ENCODE data around the gene ZFHX2. TPM values are rescaled to one million over a fixed set of nuclear protein-coding genes. Genes with fewer than 3 reads are reported as not detected.
A peak's percentile ranks its signal among the peaks of the same experiment; 100 is the strongest.

ZFHX2 gene
- total and polyA plus RNA-seq, 2 of the 13 experiments (the other 11 are each of a cell fraction or from before 2014, with no cell fraction given): 0.17 to 0.44 TPM

- TF ChIP-seq, protein P1, sequence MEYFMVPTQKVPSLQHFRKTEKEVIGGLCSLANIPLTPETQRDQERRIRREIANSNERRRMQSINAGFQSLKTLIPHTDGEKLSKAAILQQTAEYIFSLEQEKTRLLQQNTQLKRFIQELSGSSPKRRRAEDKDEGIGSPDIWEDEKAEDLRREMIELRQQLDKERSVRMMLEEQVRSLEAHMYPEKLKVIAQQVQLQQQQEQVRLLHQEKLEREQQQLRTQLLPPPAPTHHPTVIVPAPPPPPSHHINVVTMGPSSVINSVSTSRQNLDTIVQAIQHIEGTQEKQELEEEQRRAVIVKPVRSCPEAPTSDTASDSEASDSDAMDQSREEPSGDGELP (IDR thresholded peaks at IDR 0.05; ENCODE audit: borderline replicate concordance, low read depth): peak; percentile 62
- TF ChIP-seq ZBTB34 (CRISPR knock-in tag; IDR thresholded peaks at IDR 0.05) (peak; percentile 68; the same call in 1 of the 2 replicates), MED8 (CRISPR knock-in tag; IDR thresholded peaks at IDR 0.05; ENCODE audit: insufficient replicate concordance) (no peak), KDM2A (CRISPR knock-in tag; IDR thresholded peaks at IDR 0.05; ENCODE audit: borderline replicate concordance, low read depth) (peak; percentile 94), PBX3 (CRISPR knock-in tag; IDR thresholded peaks at IDR 0.05; ENCODE audit: borderline replicate concordance) (no peak), HES4 (CRISPR knock-in tag; IDR thresholded peaks at IDR 0.05; ENCODE audit: borderline replicate concordance) (peak; percentile 99; the same call in 1 of the 2 replicates), ZSCAN12 (CRISPR knock-in tag; IDR thresholded peaks at IDR 0.05) (peak; percentile 82), BHLHE40 (IDR thresholded peaks at IDR 0.05; ENCODE audit: low read length) (peak; percentile 47), THYN1 (CRISPR knock-in tag; IDR thresholded peaks at IDR 0.05; ENCODE audit: borderline replicate concordance, low read depth) (peak; percentile 26; the same call in 1 of the 2 replicates)
- TF ChIP-seq, protein P2, sequence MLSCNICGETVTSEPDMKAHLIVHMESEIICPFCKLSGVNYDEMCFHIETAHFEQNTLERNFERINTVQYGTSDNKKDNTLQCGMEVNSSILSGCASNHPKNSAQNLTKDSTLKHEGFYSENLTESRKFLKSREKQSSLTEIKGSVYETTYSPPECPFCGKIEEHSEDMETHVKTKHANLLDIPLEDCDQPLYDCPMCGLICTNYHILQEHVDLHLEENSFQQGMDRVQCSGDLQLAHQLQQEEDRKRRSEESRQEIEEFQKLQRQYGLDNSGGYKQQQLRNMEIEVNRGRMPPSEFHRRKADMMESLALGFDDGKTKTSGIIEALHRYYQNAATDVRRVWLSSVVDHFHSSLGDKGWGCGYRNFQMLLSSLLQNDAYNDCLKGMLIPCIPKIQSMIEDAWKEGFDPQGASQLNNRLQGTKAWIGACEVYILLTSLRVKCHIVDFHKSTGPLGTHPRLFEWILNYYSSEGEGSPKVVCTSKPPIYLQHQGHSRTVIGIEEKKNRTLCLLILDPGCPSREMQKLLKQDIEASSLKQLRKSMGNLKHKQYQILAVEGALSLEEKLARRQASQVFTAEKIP (CRISPR knock-in tag; IDR thresholded peaks at IDR 0.05; ENCODE audit: borderline replicate concordance): no peak
- TF ChIP-seq, protein P3, sequence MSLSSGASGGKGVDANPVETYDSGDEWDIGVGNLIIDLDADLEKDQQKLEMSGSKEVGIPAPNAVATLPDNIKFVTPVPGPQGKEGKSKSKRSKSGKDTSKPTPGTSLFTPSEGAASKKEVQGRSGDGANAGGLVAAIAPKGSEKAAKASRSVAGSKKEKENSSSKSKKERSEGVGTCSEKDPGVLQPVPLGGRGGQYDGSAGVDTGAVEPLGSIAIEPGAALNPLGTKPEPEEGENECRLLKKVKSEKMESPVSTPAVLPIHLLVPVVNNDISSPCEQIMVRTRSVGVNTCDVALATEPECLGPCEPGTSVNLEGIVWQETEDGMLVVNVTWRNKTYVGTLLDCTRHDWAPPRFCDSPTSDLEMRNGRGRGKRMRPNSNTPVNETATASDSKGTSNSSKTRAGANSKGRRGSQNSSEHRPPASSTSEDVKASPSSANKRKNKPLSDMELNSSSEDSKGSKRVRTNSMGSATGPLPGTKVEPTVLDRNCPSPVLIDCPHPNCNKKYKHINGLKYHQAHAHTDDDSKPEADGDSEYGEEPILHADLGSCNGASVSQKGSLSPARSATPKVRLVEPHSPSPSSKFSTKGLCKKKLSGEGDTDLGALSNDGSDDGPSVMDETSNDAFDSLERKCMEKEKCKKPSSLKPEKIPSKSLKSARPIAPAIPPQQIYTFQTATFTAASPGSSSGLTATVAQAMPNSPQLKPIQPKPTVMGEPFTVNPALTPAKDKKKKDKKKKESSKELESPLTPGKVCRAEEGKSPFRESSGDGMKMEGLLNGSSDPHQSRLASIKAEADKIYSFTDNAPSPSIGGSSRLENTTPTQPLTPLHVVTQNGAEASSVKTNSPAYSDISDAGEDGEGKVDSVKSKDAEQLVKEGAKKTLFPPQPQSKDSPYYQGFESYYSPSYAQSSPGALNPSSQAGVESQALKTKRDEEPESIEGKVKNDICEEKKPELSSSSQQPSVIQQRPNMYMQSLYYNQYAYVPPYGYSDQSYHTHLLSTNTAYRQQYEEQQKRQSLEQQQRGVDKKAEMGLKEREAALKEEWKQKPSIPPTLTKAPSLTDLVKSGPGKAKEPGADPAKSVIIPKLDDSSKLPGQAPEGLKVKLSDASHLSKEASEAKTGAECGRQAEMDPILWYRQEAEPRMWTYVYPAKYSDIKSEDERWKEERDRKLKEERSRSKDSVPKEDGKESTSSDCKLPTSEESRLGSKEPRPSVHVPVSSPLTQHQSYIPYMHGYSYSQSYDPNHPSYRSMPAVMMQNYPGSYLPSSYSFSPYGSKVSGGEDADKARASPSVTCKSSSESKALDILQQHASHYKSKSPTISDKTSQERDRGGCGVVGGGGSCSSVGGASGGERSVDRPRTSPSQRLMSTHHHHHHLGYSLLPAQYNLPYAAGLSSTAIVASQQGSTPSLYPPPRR (CRISPR knock-in tag; IDR thresholded peaks at IDR 0.05; ENCODE audit: borderline replicate concordance): peak; percentile 32; the same call in 1 of the 2 replicates
- TF ChIP-seq, protein P4, sequence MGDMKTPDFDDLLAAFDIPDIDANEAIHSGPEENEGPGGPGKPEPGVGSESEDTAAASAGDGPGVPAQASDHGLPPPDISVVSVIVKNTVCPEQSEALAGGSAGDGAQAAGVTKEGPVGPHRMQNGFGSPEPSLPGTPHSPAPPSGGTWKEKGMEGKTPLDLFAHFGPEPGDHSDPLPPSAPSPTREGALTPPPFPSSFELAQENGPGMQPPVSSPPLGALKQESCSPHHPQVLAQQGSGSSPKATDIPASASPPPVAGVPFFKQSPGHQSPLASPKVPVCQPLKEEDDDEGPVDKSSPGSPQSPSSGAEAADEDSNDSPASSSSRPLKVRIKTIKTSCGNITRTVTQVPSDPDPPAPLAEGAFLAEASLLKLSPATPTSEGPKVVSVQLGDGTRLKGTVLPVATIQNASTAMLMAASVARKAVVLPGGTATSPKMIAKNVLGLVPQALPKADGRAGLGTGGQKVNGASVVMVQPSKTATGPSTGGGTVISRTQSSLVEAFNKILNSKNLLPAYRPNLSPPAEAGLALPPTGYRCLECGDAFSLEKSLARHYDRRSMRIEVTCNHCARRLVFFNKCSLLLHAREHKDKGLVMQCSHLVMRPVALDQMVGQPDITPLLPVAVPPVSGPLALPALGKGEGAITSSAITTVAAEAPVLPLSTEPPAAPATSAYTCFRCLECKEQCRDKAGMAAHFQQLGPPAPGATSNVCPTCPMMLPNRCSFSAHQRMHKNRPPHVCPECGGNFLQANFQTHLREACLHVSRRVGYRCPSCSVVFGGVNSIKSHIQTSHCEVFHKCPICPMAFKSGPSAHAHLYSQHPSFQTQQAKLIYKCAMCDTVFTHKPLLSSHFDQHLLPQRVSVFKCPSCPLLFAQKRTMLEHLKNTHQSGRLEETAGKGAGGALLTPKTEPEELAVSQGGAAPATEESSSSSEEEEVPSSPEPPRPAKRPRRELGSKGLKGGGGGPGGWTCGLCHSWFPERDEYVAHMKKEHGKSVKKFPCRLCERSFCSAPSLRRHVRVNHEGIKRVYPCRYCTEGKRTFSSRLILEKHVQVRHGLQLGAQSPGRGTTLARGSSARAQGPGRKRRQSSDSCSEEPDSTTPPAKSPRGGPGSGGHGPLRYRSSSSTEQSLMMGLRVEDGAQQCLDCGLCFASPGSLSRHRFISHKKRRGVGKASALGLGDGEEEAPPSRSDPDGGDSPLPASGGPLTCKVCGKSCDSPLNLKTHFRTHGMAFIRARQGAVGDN (CRISPR knock-in tag; IDR thresholded peaks at IDR 0.05): peak; percentile 97
These were observed 15.8 kb upstream of the ZFHX2 start, which contains the start of gene AP1G2 (continued) for GRCh38 chr14:23567186-23568020.

Data from HepG2 (cell line).